Loucy (cell line): ENCODE results near the gene ITGB5.

ENCODE experiments used
- H2AFZ ChIP-seq: fragments of 200-600 bp; sonication (generic); 2 replicates; pipeline ENCODE4 v1.6.0; 2016; ENCODE audit warnings: antibody characterized with exemption, mild to moderate bottlenecking, low read length, moderate library complexity
- H3F3A ChIP-seq: fragments of 200-600 bp; 2 replicates; pipeline ENCODE4 v1.6.0; 2016; ENCODE audit warnings: antibody characterized with exemption, low read depth, mild to moderate bottlenecking
- H3K27me3 ChIP-seq: fragments of 200-600 bp; sonication (generic); 2 replicates; pipeline ENCODE4 v1.6.1; 2014; ENCODE audit warnings: low read length, mild to moderate bottlenecking; ENCODE audit not compliant: insufficient read depth, poor library complexity, severe bottlenecking
- H3K36me3 ChIP-seq: fragments of 200-600 bp; sonication (generic); 2 replicates; pipeline ENCODE4 v1.6.1; 2016; ENCODE audit warnings: low read length; ENCODE audit not compliant: insufficient read depth
- H3K4me1 ChIP-seq: fragments of 200-600 bp; sonication (generic); 2 replicates; pipeline ENCODE4 v1.5.1; 2014; ENCODE audit warnings: low read length, mild to moderate bottlenecking; ENCODE audit not compliant: insufficient read depth, poor library complexity, severe bottlenecking
- H3K4me2 ChIP-seq: fragments of 200-600 bp; sonication (generic); 2 replicates; pipeline ENCODE4 v1.6.0; 2014; ENCODE audit warnings: antibody characterized with exemption, low read length, low read depth, mild to moderate bottlenecking; ENCODE audit not compliant: poor library complexity, severe bottlenecking
- H3K4me3 ChIP-seq: fragments of 200-600 bp; sonication (generic); 2 replicates; pipeline ENCODE4 v1.5.1; 2014; ENCODE audit warnings: low read length, mild to moderate bottlenecking, mixed read lengths; ENCODE audit not compliant: poor library complexity, severe bottlenecking
- H3K79me2 ChIP-seq: fragments of 200-600 bp; sonication (generic); 2 replicates; pipeline ENCODE4 v1.6.1; 2014; ENCODE audit warnings: low read length; ENCODE audit not compliant: insufficient read depth
- H3K9ac ChIP-seq: fragments of 200-600 bp; sonication (generic); 2 replicates; pipeline ENCODE4 v1.6.0; 2014; ENCODE audit warnings: mild to moderate bottlenecking, low read depth, low read length, moderate library complexity; ENCODE audit not compliant: poor library complexity, severe bottlenecking
- H3K9me2 ChIP-seq: fragments of 200-600 bp; sonication (generic); replicated peaks from 2 replicates; pipeline ENCODE4 v1.6.1; 2016; ENCODE audit warnings: low read depth, low read length, mixed read lengths
- H3K9me3 ChIP-seq: fragments of 200-600 bp; sonication (generic); 2 replicates; pipeline ENCODE4 v1.6.1; 2014; ENCODE audit warnings: mild to moderate bottlenecking, antibody characterized with exemption, low read length, low read depth; ENCODE audit not compliant: insufficient read depth
- H4K20me1 ChIP-seq: fragments of 200-600 bp; sonication (generic); 2 replicates; pipeline ENCODE4 v1.6.0; 2014; ENCODE audit warnings: antibody characterized with exemption, low read length, mild to moderate bottlenecking; ENCODE audit not compliant: insufficient read depth, poor library complexity, severe bottlenecking
- CTCF ChIP-seq: fragments of 200-600 bp; sonication (generic); conservative IDR thresholded peaks from 2 replicates; pipeline ENCODE4 v1.5.1; 2014; ENCODE audit warnings: mild to moderate bottlenecking, antibody characterized with exemption, low read length
- EZH2phosphoT487 ChIP-seq: fragments of 200-600 bp; IDR thresholded peaks from 2 replicates; pipeline ENCODE4 v1.6.1; 2018; ENCODE audit warnings: antibody characterized with exemption, mild to moderate bottlenecking, moderate library complexity, borderline replicate concordance

Gene ITGB5

GRCh38 chr3:124836448-124836847 is 50.7 kb downstream of the ITGB5 start:
- Histone ChIP-seq H3K79me2 (no peaks in the 10 kb centered on the region), H3K9ac (no peak overlapping the region), H4K20me1 (no peaks in the 10 kb centered on the region), H3K36me3 (no peaks in the 10 kb centered on the region), H3K4me2 (no peak overlapping the region), H3K4me3 (no peak overlapping the region), H3F3A (no peaks in the 10 kb centered on the region), H3K27me3 (no peaks in the 10 kb centered on the region), H2AFZ (no peak overlapping the region), H3K9me2 (no peaks in the 10 kb centered on the region), H3K9me3 (no peaks in the 10 kb centered on the region), H3K4me1 (peaks cover 11% of the 10 kb centered on the region)
- TF ChIP-seq CTCF (no peak), EZH2phosphoT487 (no peak)

- Histone ChIP-seq H3K36me3 (no peaks in the 10 kb centered on the region), H3K9me2 (no peaks in the 10 kb centered on the region), H2AFZ (peak overlapping the region; percentile 77), H3K4me3 (peak overlapping the region; percentile 67), H3K9ac (no peak overlapping the region), H3K27me3 (no peaks in the 10 kb centered on the region), H3K4me1 (peaks cover 11% of the 10 kb centered on the region), H3K9me3 (no peaks in the 10 kb centered on the region), H3K79me2 (no peaks in the 10 kb centered on the region), H3K4me2 (peak overlapping the region; percentile 70), H4K20me1 (no peaks in the 10 kb centered on the region), H3F3A (no peaks in the 10 kb centered on the region)
- TF ChIP-seq CTCF (no peak), EZH2phosphoT487 (no peak)
These were observed 52.1 kb downstream of the ITGB5 start for GRCh38 chr3:124834723-124835718.

- Histone ChIP-seq H2AFZ (no peak overlapping the region), H3K79me2 (no peaks in the 10 kb centered on the region), H3K4me3 (no peak overlapping the region), H4K20me1 (no peaks in the 10 kb centered on the region), H3K9ac (no peak overlapping the region), H3F3A (no peaks in the 10 kb centered on the region), H3K4me2 (no peak overlapping the region), H3K36me3 (no peaks in the 10 kb centered on the region), H3K9me3 (no peaks in the 10 kb centered on the region), H3K27me3 (no peaks in the 10 kb centered on the region), H3K4me1 (peaks cover 11% of the 10 kb centered on the region), H3K9me2 (no peaks in the 10 kb centered on the region)
- no peak for TF ChIP-seq EZH2phosphoT487
- TF ChIP-seq CTCF = no peak
These were observed 53.3 kb downstream of the ITGB5 start for GRCh38 chr3:124833710-124834332.
